Liver (tissue), 9 donors: ENCODE measurements around the gene INTS2. TPM values are rescaled to one million over a fixed set of nuclear protein-coding genes. Genes with fewer than 3 reads are reported as not detected.

Experiments used
- DNase-seq: peaks from one replicate; pipeline ENCODE4 v3.0.0-alpha.2; 2017; ENCODE audit warnings: low spot score
- H3K27ac ChIP-seq, 2 donors: one replicate each; pipeline ENCODE4 v1.7.0; 2013; ENCODE audit warnings: inconsistent platforms in 2 of 2, low read length in 2 of 2, control low read depth in 1 of 2, low read depth in 1 of 2, mild to moderate bottlenecking in 1 of 2
- H3K27me3 ChIP-seq, 4 donors: one replicate each; pipeline versions ENCODE4 v1.6.1 to v1.7.0; 2013; ENCODE audit warnings: low read length in 3 of 4, inconsistent platforms in 1 of 4, mild to moderate bottlenecking in 1 of 4, moderate library complexity in 1 of 4; ENCODE audit not compliant: control insufficient read depth in 4 of 4, insufficient read depth in 4 of 4
- H3K36me3 ChIP-seq, 4 donors: one replicate each; pipeline versions ENCODE4 v1.6.1 to v1.7.0; 2013; ENCODE audit warnings: low read length in 3 of 4, mild to moderate bottlenecking in 3 of 4, low read depth in 1 of 4, moderate library complexity in 1 of 4; ENCODE audit not compliant: control insufficient read depth in 4 of 4, insufficient read depth in 3 of 4
- H3K4me1 ChIP-seq, 4 donors: one replicate each; pipeline versions ENCODE4 v1.6.1 to v1.7.0; 2013; ENCODE audit warnings: low read length in 3 of 4, mild to moderate bottlenecking in 3 of 4, moderate library complexity in 1 of 4; ENCODE audit not compliant: control insufficient read depth in 4 of 4, insufficient read depth in 4 of 4
- H3K4me3 ChIP-seq, 3 donors: one replicate each; pipeline versions ENCODE4 v1.6.1 to v1.7.0; 2013; ENCODE audit warnings: low read length in 3 of 3, control low read depth in 1 of 3, low read depth in 1 of 3, mild to moderate bottlenecking in 1 of 3
- H3K9ac ChIP-seq, 2 donors: one replicate each; pipeline ENCODE4 v1.7.0; 2013; ENCODE audit warnings: low read length in 2 of 2, mild to moderate bottlenecking in 2 of 2, moderate library complexity in 2 of 2, control low read depth in 1 of 2, low read depth in 1 of 2
- H3K9me3 ChIP-seq, 4 donors: one replicate each; pipeline versions ENCODE4 v1.6.1 to v1.7.0; 2013; ENCODE audit warnings: low read length in 3 of 4; ENCODE audit not compliant: control insufficient read depth in 4 of 4
- EGR1 ChIP-seq, 2 donors: IDR thresholded peaks; 2 replicates each; pipeline ENCODE4 v1.6.1; 2016 to 2018; ENCODE audit warnings: antibody characterized with exemption in 2 of 2, low read depth in 2 of 2
- FOXA1 ChIP-seq: IDR thresholded peaks from 2 replicates; pipeline ENCODE4 v1.6.1; 2016; ENCODE audit warnings: antibody characterized with exemption
- FOXA2 ChIP-seq: IDR thresholded peaks from 2 replicates; pipeline ENCODE4 v1.6.1; 2016; ENCODE audit warnings: antibody characterized with exemption
- GABPA ChIP-seq, 2 donors: IDR thresholded peaks in 1 of 2; conservative IDR thresholded peaks in 1 of 2; 2 replicates each; pipeline ENCODE4 v1.6.1; 2016; ENCODE audit warnings: antibody characterized with exemption in 2 of 2, mild to moderate bottlenecking in 1 of 2, moderate library complexity in 1 of 2
- HNF4A ChIP-seq, 2 donors: conservative IDR thresholded peaks; 2 replicates each; pipeline ENCODE4 v1.6.1; 2016; ENCODE audit warnings: antibody characterized with exemption in 2 of 2, mild to moderate bottlenecking in 2 of 2
- HNF4G ChIP-seq: IDR thresholded peaks from 2 replicates; pipeline ENCODE4 v1.6.1; 2016; ENCODE audit warnings: antibody characterized with exemption
- JUND ChIP-seq, 2 donors: IDR thresholded peaks; 2 replicates each; pipeline ENCODE4 v1.6.1; 2016; ENCODE audit warnings: antibody characterized with exemption in 2 of 2
- NR2F2 ChIP-seq: IDR thresholded peaks from 2 replicates; pipeline ENCODE4 v1.6.1; 2016; ENCODE audit warnings: antibody characterized with exemption
- RAD21 ChIP-seq, 2 donors: IDR thresholded peaks; 2 replicates each; pipeline ENCODE4 v1.6.1; 2016; ENCODE audit warnings: antibody characterized with exemption in 2 of 2, mild to moderate bottlenecking in 2 of 2
- RXRA ChIP-seq, 2 donors: IDR thresholded peaks; 2 replicates each; pipeline ENCODE4 v1.6.1; 2017 to 2018; ENCODE audit warnings: antibody characterized with exemption in 2 of 2, mild to moderate bottlenecking in 1 of 2
- SP1 ChIP-seq: IDR thresholded peaks from 2 replicates; pipeline ENCODE4 v1.6.1; 2018; ENCODE audit warnings: antibody characterized with exemption, mild to moderate bottlenecking
- TAF1 ChIP-seq: conservative IDR thresholded peaks from 2 replicates; pipeline ENCODE4 v1.6.1; 2016; ENCODE audit warnings: antibody characterized with exemption, mild to moderate bottlenecking
- YY1 ChIP-seq: IDR thresholded peaks from 2 replicates; pipeline ENCODE4 v1.6.1; 2016; ENCODE audit warnings: antibody characterized with exemption, mild to moderate bottlenecking
- WGBS: extraction: QIAGEN DNeasy Blood & Tissue Kit; methylation state at CpG from one replicate; pipeline ENCODE4 v1.1.7; 2013; 5-methylcytosine and 5-hydroxymethylcytosine counted together
- polyA plus RNA-seq, 2 donors: library from polyadenylated mRNA; stranded (reverse) in 1 of 2; unstranded in 1 of 2; fragments of 200-250 nt in 1 of 2; fragments of >200 nt in 1 of 2; fragmentation: Nextera tagmentation in 1 of 2; extraction: Ambion mirVana in 1 of 2; gene quantifications; one replicate each; pipeline versions ENCODE4 v1.2.1 to v1.2.3, GENCODE V29; 2013 to 2015
- total RNA-seq, 2 donors: library from RNA; depleted of rRNA; stranded (reverse); fragments of >200 nt; gene quantifications; one replicate each; pipeline ENCODE4 v1.2.3, GENCODE V29; 2014
- TF ChIP-seq, protein P1 (sequence below): IDR thresholded peaks from 2 replicates; pipeline ENCODE4 v1.6.1; 2016; ENCODE audit warnings: antibody characterized with exemption
- TF ChIP-seq, protein P2 (sequence below): IDR thresholded peaks from 2 replicates; pipeline ENCODE4 v1.6.1; 2016; ENCODE audit warnings: antibody characterized with exemption
- TF ChIP-seq, protein P3 (sequence below): fragments of 150-350 bp; IDR thresholded peaks from 2 replicates; pipeline ENCODE4 v1.5.1; 2017; ENCODE audit warnings: improper control_type of control experiment, low read depth, low read length; ENCODE audit not compliant: missing input control
- TF ChIP-seq, protein P4 (sequence below): IDR thresholded peaks from 2 replicates; pipeline ENCODE4 v1.6.1; 2016; ENCODE audit warnings: antibody characterized with exemption
- TF ChIP-seq, protein P5 (sequence below): IDR thresholded peaks from 2 replicates; pipeline ENCODE4 v1.6.1; 2016; ENCODE audit warnings: antibody characterized with exemption, mild to moderate bottlenecking
- donor health status: healthy.
- donor health status: healthy.
- donor health status: healthy.
- donor health status: healthy.
- donor health status: healthy.

Gene INTS2
- total and polyA plus RNA-seq, 4 donors, result 1.1 to 9.9 (median 5.7) TPM

DNA sequence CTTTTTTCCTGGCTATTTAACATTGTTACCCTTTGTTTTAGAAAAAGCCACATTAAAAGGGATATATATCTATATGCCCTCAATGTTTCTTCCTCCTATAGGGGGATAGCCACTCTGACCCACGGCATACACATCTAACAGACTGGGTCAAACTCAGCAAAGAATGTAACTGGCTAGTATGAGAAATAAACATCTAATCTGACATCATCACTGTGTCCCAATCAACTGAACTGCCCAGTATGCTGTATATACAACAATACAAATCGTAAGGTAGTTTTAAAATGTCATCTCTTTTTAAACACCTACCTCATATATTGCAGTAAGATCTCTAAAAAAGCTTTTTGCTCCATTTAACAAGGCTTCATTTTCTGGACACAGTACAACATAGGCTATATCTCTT lies 39.9 kb upstream of the INTS2 start:
- Histone ChIP-seq H3K9me3 (no peaks in the 10 kb centered on the region), H3K27me3 (no peaks in the 10 kb centered on the region), H3K27ac (no peak overlapping the region), H3K9ac (no peak overlapping the region), H3K4me3 (no peak overlapping the region), H3K36me3 (peaks cover 15 to 73% (median 51%) of the 10 kb centered on the region in 4 donors), H3K4me1 (no peaks in the 10 kb centered on the region)
- DNase-seq, result no peak
- no peak for TF ChIP-seq JUND (IDR thresholded peaks at IDR 0.05)
- no peak for TF ChIP-seq HNF4A (conservative IDR thresholded peaks at IDR 0.05)
- TF ChIP-seq RXRA (IDR thresholded peaks at IDR 0.05), result no peak
- TF ChIP-seq HNF4G, result no peak
- TF ChIP-seq, protein P1, sequence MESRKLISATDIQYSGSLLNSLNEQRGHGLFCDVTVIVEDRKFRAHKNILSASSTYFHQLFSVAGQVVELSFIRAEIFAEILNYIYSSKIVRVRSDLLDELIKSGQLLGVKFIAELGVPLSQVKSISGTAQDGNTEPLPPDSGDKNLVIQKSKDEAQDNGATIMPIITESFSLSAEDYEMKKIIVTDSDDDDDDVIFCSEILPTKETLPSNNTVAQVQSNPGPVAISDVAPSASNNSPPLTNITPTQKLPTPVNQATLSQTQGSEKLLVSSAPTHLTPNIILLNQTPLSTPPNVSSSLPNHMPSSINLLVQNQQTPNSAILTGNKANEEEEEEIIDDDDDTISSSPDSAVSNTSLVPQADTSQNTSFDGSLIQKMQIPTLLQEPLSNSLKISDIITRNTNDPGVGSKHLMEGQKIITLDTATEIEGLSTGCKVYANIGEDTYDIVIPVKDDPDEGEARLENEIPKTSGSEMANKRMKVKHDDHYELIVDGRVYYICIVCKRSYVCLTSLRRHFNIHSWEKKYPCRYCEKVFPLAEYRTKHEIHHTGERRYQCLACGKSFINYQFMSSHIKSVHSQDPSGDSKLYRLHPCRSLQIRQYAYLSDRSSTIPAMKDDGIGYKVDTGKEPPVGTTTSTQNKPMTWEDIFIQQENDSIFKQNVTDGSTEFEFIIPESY, result no peak
- TF ChIP-seq TAF1, result no peak
- TF ChIP-seq, protein P2, sequence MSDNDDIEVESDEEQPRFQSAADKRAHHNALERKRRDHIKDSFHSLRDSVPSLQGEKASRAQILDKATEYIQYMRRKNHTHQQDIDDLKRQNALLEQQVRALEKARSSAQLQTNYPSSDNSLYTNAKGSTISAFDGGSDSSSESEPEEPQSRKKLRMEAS, result no peak
- TF ChIP-seq SP1, result no peak
- TF ChIP-seq, protein P3, sequence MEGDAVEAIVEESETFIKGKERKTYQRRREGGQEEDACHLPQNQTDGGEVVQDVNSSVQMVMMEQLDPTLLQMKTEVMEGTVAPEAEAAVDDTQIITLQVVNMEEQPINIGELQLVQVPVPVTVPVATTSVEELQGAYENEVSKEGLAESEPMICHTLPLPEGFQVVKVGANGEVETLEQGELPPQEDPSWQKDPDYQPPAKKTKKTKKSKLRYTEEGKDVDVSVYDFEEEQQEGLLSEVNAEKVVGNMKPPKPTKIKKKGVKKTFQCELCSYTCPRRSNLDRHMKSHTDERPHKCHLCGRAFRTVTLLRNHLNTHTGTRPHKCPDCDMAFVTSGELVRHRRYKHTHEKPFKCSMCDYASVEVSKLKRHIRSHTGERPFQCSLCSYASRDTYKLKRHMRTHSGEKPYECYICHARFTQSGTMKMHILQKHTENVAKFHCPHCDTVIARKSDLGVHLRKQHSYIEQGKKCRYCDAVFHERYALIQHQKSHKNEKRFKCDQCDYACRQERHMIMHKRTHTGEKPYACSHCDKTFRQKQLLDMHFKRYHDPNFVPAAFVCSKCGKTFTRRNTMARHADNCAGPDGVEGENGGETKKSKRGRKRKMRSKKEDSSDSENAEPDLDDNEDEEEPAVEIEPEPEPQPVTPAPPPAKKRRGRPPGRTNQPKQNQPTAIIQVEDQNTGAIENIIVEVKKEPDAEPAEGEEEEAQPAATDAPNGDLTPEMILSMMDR, result no peak
- TF ChIP-seq, protein P4, sequence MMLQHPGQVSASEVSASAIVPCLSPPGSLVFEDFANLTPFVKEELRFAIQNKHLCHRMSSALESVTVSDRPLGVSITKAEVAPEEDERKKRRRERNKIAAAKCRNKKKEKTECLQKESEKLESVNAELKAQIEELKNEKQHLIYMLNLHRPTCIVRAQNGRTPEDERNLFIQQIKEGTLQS, result no peak
- TF ChIP-seq, protein P5, sequence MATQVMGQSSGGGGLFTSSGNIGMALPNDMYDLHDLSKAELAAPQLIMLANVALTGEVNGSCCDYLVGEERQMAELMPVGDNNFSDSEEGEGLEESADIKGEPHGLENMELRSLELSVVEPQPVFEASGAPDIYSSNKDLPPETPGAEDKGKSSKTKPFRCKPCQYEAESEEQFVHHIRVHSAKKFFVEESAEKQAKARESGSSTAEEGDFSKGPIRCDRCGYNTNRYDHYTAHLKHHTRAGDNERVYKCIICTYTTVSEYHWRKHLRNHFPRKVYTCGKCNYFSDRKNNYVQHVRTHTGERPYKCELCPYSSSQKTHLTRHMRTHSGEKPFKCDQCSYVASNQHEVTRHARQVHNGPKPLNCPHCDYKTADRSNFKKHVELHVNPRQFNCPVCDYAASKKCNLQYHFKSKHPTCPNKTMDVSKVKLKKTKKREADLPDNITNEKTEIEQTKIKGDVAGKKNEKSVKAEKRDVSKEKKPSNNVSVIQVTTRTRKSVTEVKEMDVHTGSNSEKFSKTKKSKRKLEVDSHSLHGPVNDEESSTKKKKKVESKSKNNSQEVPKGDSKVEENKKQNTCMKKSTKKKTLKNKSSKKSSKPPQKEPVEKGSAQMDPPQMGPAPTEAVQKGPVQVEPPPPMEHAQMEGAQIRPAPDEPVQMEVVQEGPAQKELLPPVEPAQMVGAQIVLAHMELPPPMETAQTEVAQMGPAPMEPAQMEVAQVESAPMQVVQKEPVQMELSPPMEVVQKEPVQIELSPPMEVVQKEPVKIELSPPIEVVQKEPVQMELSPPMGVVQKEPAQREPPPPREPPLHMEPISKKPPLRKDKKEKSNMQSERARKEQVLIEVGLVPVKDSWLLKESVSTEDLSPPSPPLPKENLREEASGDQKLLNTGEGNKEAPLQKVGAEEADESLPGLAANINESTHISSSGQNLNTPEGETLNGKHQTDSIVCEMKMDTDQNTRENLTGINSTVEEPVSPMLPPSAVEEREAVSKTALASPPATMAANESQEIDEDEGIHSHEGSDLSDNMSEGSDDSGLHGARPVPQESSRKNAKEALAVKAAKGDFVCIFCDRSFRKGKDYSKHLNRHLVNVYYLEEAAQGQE, result no peak
- no peak for TF ChIP-seq FOXA2
- TF ChIP-seq GABPA (IDR thresholded peaks at IDR 0.05 in 1 of 2, conservative IDR thresholded peaks at IDR 0.05 in 1 of 2), result no peak
- TF ChIP-seq EGR1 (IDR thresholded peaks at IDR 0.05; ENCODE audit: low read depth in 2 of 2), result no peak
- no peak for TF ChIP-seq NR2F2
- TF ChIP-seq RAD21 (IDR thresholded peaks at IDR 0.05), result no peak
- no peak for TF ChIP-seq FOXA1
- no peak for TF ChIP-seq YY1
- WGBS, result 94% methylated on average over 2 of the region's 2 CpGs
